Gastroesophageal sphincter (tissue), 2 donors: ENCODE measurements around the gene HECTD4.

Experiments
- EP300 ChIP-seq: sonication (generic); formaldehyde crosslinking; IDR thresholded peaks from one replicate; pipeline ENCODE4 v1.6.1; 2017; ENCODE audit warnings: antibody characterized with exemption, mild to moderate bottlenecking
- POLR2A ChIP-seq, 2 donors: fragments of 450-650 bp; IDR thresholded peaks; one replicate each; pipeline ENCODE4 v1.6.1; 2017; ENCODE audit warnings: antibody characterized with exemption in 2 of 2, mild to moderate bottlenecking in 2 of 2, moderate library complexity in 1 of 2

- TF ChIP-seq POLR2A (IDR thresholded peaks at IDR 0.05) = no peak
- TF ChIP-seq EP300 = no peak
These were observed 36.0 kb downstream of the HECTD4 start for GRCh38 chr12:112346194-112346593.
